Endothelial cell of umbilical vein (primary cell): ENCODE measurements around the gene FGF12. TPM values are rescaled to one million over a fixed set of nuclear protein-coding genes. Genes with fewer than 3 reads are reported as not detected.

Source experiments
- BruUV-seq: library from RNA; stranded (reverse); fragments of 400-500 nt; replicated peaks from 2 replicates; lab custom pipeline; 2021; lab: Mats Ljungman, UMichigan
- CTCF ChIA-PET: fragments of 300-600, 350-600 bp; sonication (Branson Sonifier 250); formaldehyde crosslinking; loops from one replicate; lab custom pipeline; 2021; ENCODE audit warnings: antibody characterized with exemption, inconsistent platforms; lab: Charles Lee
- POLR2A ChIA-PET: fragments of 300-600, 350-600 bp; sonication (Branson Sonifier 250); formaldehyde crosslinking; loops from one replicate; lab custom pipeline; 2021; ENCODE audit warnings: antibody characterized with exemption, inconsistent platforms; lab: Charles Lee
- DNase-seq: peaks from one replicate; pipeline ENCODE4 v3.0.0-alpha.2; 2011; ENCODE audit warnings: low read depth, low spot score
- FAIRE-seq: peaks from 2 replicates; lab custom pipeline; 2011; peaks lifted over from hg19 to GRCh38; lab: Jason Lieb, UNC
- H2AFZ ChIP-seq: 2 replicates; pipeline ENCODE4 v1.6.0; 2012; ENCODE audit warnings: low read depth, low read length, control low read depth, inconsistent platforms
- H3K27ac ChIP-seq: 2 replicates; pipeline ENCODE4 v1.5.1; 2011; ENCODE audit warnings: low read depth, mild to moderate bottlenecking, control low read depth, low read length, moderate library complexity; ENCODE audit not compliant: insufficient read depth
- H3K27me3 ChIP-seq, 2 experiments: 2 replicates each; pipeline versions ENCODE4 v1.6.0 to v1.6.1; 2011; ENCODE audit warnings: low read length in 2 of 2, mixed read lengths in 1 of 2; ENCODE audit not compliant: control insufficient read depth in 2 of 2, insufficient read depth in 2 of 2
- H3K36me3 ChIP-seq, 2 experiments: 2 replicates in 1 of 2; 3 replicates in 1 of 2; pipeline ENCODE4 v1.5.1; 2011; ENCODE audit warnings: low read length in 2 of 2, mild to moderate bottlenecking in 1 of 2, moderate library complexity in 1 of 2; ENCODE audit not compliant: control insufficient read depth in 2 of 2, insufficient read depth in 2 of 2; ENCODE audit errors: extremely low read depth in 1 of 2
- H3K4me1 ChIP-seq: 3 replicates; pipeline ENCODE4 v1.5.1; 2011; ENCODE audit warnings: mild to moderate bottlenecking, low read length; ENCODE audit not compliant: control insufficient read depth, insufficient read depth; ENCODE audit errors: extremely low read depth
- H3K4me2 ChIP-seq: 2 replicates; pipeline ENCODE4 v1.6.1; 2011; ENCODE audit warnings: low read length, control low read depth, mixed read lengths; ENCODE audit not compliant: insufficient read depth
- H3K4me3 ChIP-seq, 3 experiments: fragments of 200-600 bp in 1 of 3; sonication (generic), shearing (Covaris generic) in 1 of 3; replicated peaks in 1 of 3; 2 replicates each; pipeline ENCODE4 v1.5.1; 2011 to 2016; ENCODE audit warnings: control low read depth in 3 of 3, low read length in 3 of 3, mild to moderate bottlenecking in 2 of 3, inconsistent platforms in 1 of 3, low read depth in 1 of 3, moderate library complexity in 1 of 3; ENCODE audit not compliant: insufficient read depth in 1 of 3
- H3K79me2 ChIP-seq: 2 replicates; pipeline ENCODE4 v1.6.0; 2012; ENCODE audit warnings: low read length, inconsistent platforms; ENCODE audit not compliant: control insufficient read depth, insufficient read depth
- H3K9ac ChIP-seq: replicated peaks from 2 replicates; pipeline ENCODE3; 2011; ENCODE audit warnings: low read length, control low read depth; ENCODE audit not compliant: insufficient read depth; ENCODE audit errors: extremely low read depth
- H3K9me1 ChIP-seq: replicated peaks from 3 replicates; pipeline ENCODE4 v1.6.0; 2011; ENCODE audit warnings: mild to moderate bottlenecking, low read length; ENCODE audit not compliant: control insufficient read depth, insufficient read depth; ENCODE audit errors: extremely low read depth
- H3K9me3 ChIP-seq: replicated peaks from 2 replicates; pipeline ENCODE4 v1.5.1; 2012; ENCODE audit warnings: low read length, inconsistent platforms; ENCODE audit not compliant: control insufficient read depth, insufficient read depth
- H4K20me1 ChIP-seq: replicated peaks from 2 replicates; pipeline ENCODE3; 2011; ENCODE audit warnings: mild to moderate bottlenecking, low read length; ENCODE audit not compliant: control insufficient read depth, insufficient read depth; ENCODE audit errors: extremely low read depth
- CTCF ChIP-seq, 2 donors: IDR thresholded peaks; 1 replicate in 1 of 2; 2 replicates in 1 of 2; pipeline ENCODE4 v1.5.1; 2011; ENCODE audit warnings: low read length in 2 of 2, mild to moderate bottlenecking in 2 of 2, moderate library complexity in 2 of 2, control low read depth in 1 of 2, inconsistent platforms in 1 of 2, low read depth in 1 of 2; ENCODE audit not compliant: insufficient read depth in 1 of 2; ENCODE audit errors: extremely low read depth in 1 of 2
- EZH2 ChIP-seq: IDR thresholded peaks from 2 replicates; pipeline ENCODE4 v1.6.1; 2012; ENCODE audit warnings: borderline replicate concordance, low read depth, mild to moderate bottlenecking, moderate library complexity, low read length, inconsistent platforms; ENCODE audit not compliant: severe bottlenecking
- FOS ChIP-seq: IDR thresholded peaks from 2 replicates; pipeline ENCODE4 v1.6.1; 2011; ENCODE audit warnings: mild to moderate bottlenecking, low read length, moderate library complexity, borderline replicate concordance; ENCODE audit not compliant: insufficient read depth
- GATA2 ChIP-seq: IDR thresholded peaks from 2 replicates; pipeline ENCODE4 v1.7.0; 2011; ENCODE audit warnings: low read depth, mild to moderate bottlenecking, moderate library complexity, mixed read lengths, low read length; ENCODE audit not compliant: insufficient read length, insufficient read depth
- JUN ChIP-seq: IDR thresholded peaks from 2 replicates; pipeline ENCODE4 v1.6.1; 2011; ENCODE audit warnings: borderline replicate concordance, low read depth; ENCODE audit not compliant: insufficient read length, insufficient read depth
- MAX ChIP-seq: IDR thresholded peaks from 2 replicates; pipeline ENCODE4 v1.6.1; 2011; ENCODE audit not compliant: insufficient read depth, insufficient read length
- MYC ChIP-seq: IDR thresholded peaks from one replicate; pipeline ENCODE4 v1.6.1; 2011; ENCODE audit warnings: mild to moderate bottlenecking, low read depth, low read length
- POLR2A ChIP-seq: IDR thresholded peaks from 2 replicates; pipeline ENCODE4 v1.6.1; 2012; ENCODE audit warnings: low read depth, mild to moderate bottlenecking, control low read depth, low read length
- POLR2AphosphoS5 ChIP-seq: IDR thresholded peaks from 2 replicates; pipeline ENCODE4 v1.6.1; 2012; ENCODE audit warnings: low read depth, mild to moderate bottlenecking, control low read depth, low read length, moderate library complexity; ENCODE audit not compliant: insufficient read depth
- dilution Hi-C: fragments of 300-500 bp; cut with MboI; formaldehyde crosslinking; loops from one replicate; pipeline ENCODE4 v1.15.0; 2019; ENCODE audit warnings: low sequenced_read_pairs; ENCODE audit not compliant: extremely low pct_ligation_motif_present
- intact Hi-C: fragments of 100-400 bp; cut with micrococcal nuclease; formaldehyde crosslinking; loops from one replicate; pipeline ENCODE4 v1.10.0; 2022
- polyA plus RNA-seq, 4 experiments: library from polyadenylated mRNA; depleted of rRNA in 3 of 4; stranded (reverse) in 3 of 4; unstranded in 1 of 4; fragments of >200 nt; gene quantifications; 2 replicates each; pipeline versions ENCODE4 v1.2.1 to v1.2.3, GENCODE V29; 2011 to 2012; ENCODE audit warnings: missing spikeins in 1 of 4
- total RNA-seq: library from RNA; stranded (reverse); gene quantifications from 2 replicates; pipeline ENCODE4 v1.2.3, GENCODE V29; 2021

The FGF12 gene
- total and polyA plus RNA-seq, 2 donors (not counting 3 experiments of a cell fraction or from before 2014, with no cell fraction given): 0.72 to 2.5 TPM

GRCh38 chr3:192296845-192297244 lies 430.5 kb downstream of the FGF12 start:
- Histone ChIP-seq H3K79me2 (no peaks in the 10 kb centered on the region), H3K27me3 (no peaks in the 10 kb centered on the region), H3K36me3 (no peaks in the 10 kb centered on the region), H3K4me2 (no peak overlapping the region), H3K9me1 (no peaks in the 10 kb centered on the region), H3K4me1 (peaks cover 4% of the 10 kb centered on the region), H3K9ac (no peak overlapping the region), H4K20me1 (no peaks in the 10 kb centered on the region), H3K27ac (no peak overlapping the region), H2AFZ (no peak overlapping the region), H3K9me3 (no peaks in the 10 kb centered on the region), H3K4me3 (no peak overlapping the region)
- FAIRE-seq (no peak), DNase-seq (no peak)
- no TSS peak for BruUV-seq
- TF ChIP-seq EZH2: no peak
- TF ChIP-seq POLR2AphosphoS5: no peak
- no peak for TF ChIP-seq GATA2
- TF ChIP-seq POLR2A: no peak
- no peak for TF ChIP-seq CTCF (IDR thresholded peaks at IDR 0.05; ENCODE audit: extremely low read depth in 1 of 2, insufficient read depth in 1 of 2, low read depth in 1 of 2, low read length in 2 of 2)
- TF ChIP-seq MYC: no peak
- no peak for TF ChIP-seq JUN
- no peak for TF ChIP-seq MAX
- no peak for TF ChIP-seq FOS
- ChIA-PET POLR2A (no interaction called here), CTCF (no interaction called here)
- dilution Hi-C loops: no loop called here
- intact Hi-C loops: no loop called here
